H1 (cell line): ENCODE measurements around the gene EFCAB6. TPM values are rescaled to one million over a fixed set of nuclear protein-coding genes. Genes with fewer than 3 reads are reported as not detected.

Experiments
- CTCF ChIA-PET: fragments of 300-600 bp; sonication (Branson Sonifier 250); formaldehyde crosslinking; loops from one replicate; lab custom pipeline; 2021; ENCODE audit not compliant: partially characterized antibody; lab: Charles Lee
- POLR2A ChIA-PET: fragments of 300-600 bp; sonication (Branson Sonifier 250); formaldehyde crosslinking; loops from one replicate; lab custom pipeline; 2021; ENCODE audit warnings: inconsistent platforms; ENCODE audit not compliant: partially characterized antibody; lab: Charles Lee
- DNase-seq, 2 experiments: peaks; one replicate each; pipeline versions ENCODE4 v3.0.0 to v3.0.0-alpha.2; 2010 to 2022; ENCODE audit warnings: low spot score in 2 of 2, low read depth in 1 of 2, mixed read lengths in 1 of 2
- FAIRE-seq: peaks from 2 replicates; lab custom pipeline; 2011; peaks lifted over from hg19 to GRCh38; lab: Jason Lieb, UNC
- H2AFZ ChIP-seq: 2 replicates; pipeline ENCODE4 v1.8.1; 2012; ENCODE audit warnings: low read length, inconsistent platforms
- H2AK5ac ChIP-seq: 2 replicates; pipeline ENCODE4 v1.6.1; 2013; ENCODE audit warnings: low read depth, low read length
- H2BK120ac ChIP-seq: replicated peaks from 2 replicates; pipeline ENCODE3; 2013; ENCODE audit warnings: low read depth, low read length, inconsistent platforms
- H2BK12ac ChIP-seq: 2 replicates; pipeline ENCODE4 v1.6.1; 2013; ENCODE audit warnings: low read depth, low read length
- H2BK15ac ChIP-seq: 2 replicates; pipeline ENCODE4 v1.6.1; 2013; ENCODE audit warnings: low read length
- H2BK20ac ChIP-seq: 2 replicates; pipeline ENCODE4 v1.6.1; 2013; ENCODE audit warnings: low read length
- H2BK5ac ChIP-seq: 2 replicates; pipeline ENCODE4 v1.6.1; 2013; ENCODE audit warnings: low read depth, low read length
- H3K14ac ChIP-seq: 2 replicates; pipeline ENCODE4 v1.6.1; 2013; ENCODE audit warnings: inconsistent platforms; ENCODE audit not compliant: insufficient read length
- H3K18ac ChIP-seq: 2 replicates; pipeline ENCODE4 v1.6.1; 2013; ENCODE audit warnings: low read length; ENCODE audit errors: extremely low read depth
- H3K23ac ChIP-seq: 2 replicates; pipeline ENCODE4 v1.6.1; 2013; ENCODE audit warnings: inconsistent platforms; ENCODE audit not compliant: insufficient read length
- H3K23me2 ChIP-seq: 2 replicates; pipeline ENCODE4 v1.6.1; 2013; ENCODE audit warnings: low read depth, low read length
- H3K27ac ChIP-seq: 2 replicates; pipeline ENCODE4 v1.6.1; 2011; ENCODE audit warnings: low read depth, low read length, inconsistent platforms
- H3K27me3 ChIP-seq, 4 experiments: replicated peaks in 1 of 4; 1 replicate in 1 of 4; 2 replicates in 3 of 4; pipeline versions ENCODE4 v1.6.1 to v1.8.1; 2011 to 2013; ENCODE audit warnings: low read length in 3 of 4, mild to moderate bottlenecking in 3 of 4, inconsistent platforms in 2 of 4, mixed read lengths in 2 of 4, moderate library complexity in 1 of 4; ENCODE audit not compliant: control insufficient read depth in 3 of 4, insufficient read depth in 3 of 4; ENCODE audit errors: extremely low read depth in 1 of 4
- H3K36me3 ChIP-seq, 4 experiments: 2 replicates each; pipeline versions ENCODE4 v1.6.1 to v1.8.1; 2011 to 2013; ENCODE audit warnings: mild to moderate bottlenecking in 4 of 4, low read length in 3 of 4, moderate library complexity in 2 of 4, control low read depth in 1 of 4, inconsistent platforms in 1 of 4; ENCODE audit not compliant: insufficient read depth in 4 of 4, control insufficient read depth in 2 of 4
- H3K4ac ChIP-seq: replicated peaks from 2 replicates; pipeline ENCODE3; 2013; ENCODE audit warnings: low read length, low read depth, mixed read lengths, inconsistent platforms; ENCODE audit not compliant: insufficient read length
- H3K4me1 ChIP-seq, 4 experiments: replicated peaks in 1 of 4; 1 replicate in 1 of 4; 2 replicates in 3 of 4; pipeline versions ENCODE4 v1.6.1 to v1.8.1; 2011 to 2013; ENCODE audit warnings: low read length in 3 of 4, inconsistent platforms in 2 of 4, mixed read lengths in 1 of 4; ENCODE audit not compliant: insufficient read depth in 4 of 4, control insufficient read depth in 3 of 4
- H3K4me2 ChIP-seq, 2 experiments: 2 replicates each; pipeline versions ENCODE4 v1.6.1 to v1.8.1; 2011 to 2013; ENCODE audit warnings: low read depth in 2 of 2, low read length in 2 of 2, control low read depth in 1 of 2, inconsistent platforms in 1 of 2, mild to moderate bottlenecking in 1 of 2; ENCODE audit not compliant: insufficient read depth in 1 of 2
- H3K4me3 ChIP-seq, 4 experiments: fragments of 200-600, 300-600 bp in 1 of 4; sonication (generic), shearing (Covaris generic), sonication (Bioruptor Twin) in 1 of 4; 2 replicates each; pipeline versions ENCODE4 v1.5.1 to v1.8.1; 2011 to 2016; ENCODE audit warnings: low read length in 4 of 4, low read depth in 3 of 4, control low read depth in 2 of 4, inconsistent platforms in 2 of 4, mild to moderate bottlenecking in 2 of 4, mixed read lengths in 1 of 4, moderate library complexity in 1 of 4; ENCODE audit not compliant: insufficient read depth in 2 of 4; ENCODE audit errors: extremely low read depth in 1 of 4
- H3K56ac ChIP-seq: replicated peaks from 2 replicates; pipeline ENCODE3; 2013; ENCODE audit warnings: low read depth, mild to moderate bottlenecking, mixed read lengths, low read length, inconsistent platforms; ENCODE audit not compliant: insufficient read length
- H3K79me1 ChIP-seq: 2 replicates; pipeline ENCODE4 v1.6.1; 2013; ENCODE audit warnings: low read depth, low read length, control low read depth
- H3K79me2 ChIP-seq, 2 experiments: 2 replicates each; pipeline versions ENCODE4 v1.6.1 to v1.8.1; 2012 to 2013; ENCODE audit warnings: low read length in 2 of 2, mild to moderate bottlenecking in 2 of 2, inconsistent platforms in 1 of 2; ENCODE audit not compliant: insufficient read depth in 2 of 2, control insufficient read depth in 1 of 2
- H3K9ac ChIP-seq, 4 experiments: replicated peaks in 1 of 4; 1 replicate in 1 of 4; 2 replicates in 3 of 4; pipeline versions ENCODE4 v1.6.1 to v1.8.1; 2011 to 2013; ENCODE audit warnings: low read depth in 3 of 4, low read length in 3 of 4, control low read depth in 2 of 4, mild to moderate bottlenecking in 2 of 4, moderate library complexity in 2 of 4, inconsistent platforms in 1 of 4; ENCODE audit errors: extremely low read depth in 1 of 4
- H3K9me3 ChIP-seq, 2 experiments: 2 replicates each; pipeline versions ENCODE4 v1.6.1 to v1.8.1; 2012 to 2013; ENCODE audit warnings: mild to moderate bottlenecking in 2 of 2, moderate library complexity in 2 of 2, control low read depth in 1 of 2, inconsistent platforms in 1 of 2, low read depth in 1 of 2, low read length in 1 of 2, mixed read lengths in 1 of 2; ENCODE audit not compliant: insufficient read depth in 2 of 2
- H4K20me1 ChIP-seq, 2 experiments: replicated peaks in 1 of 2; 2 replicates each; pipeline versions ENCODE3 to v1.8.1; 2011 to 2013; ENCODE audit warnings: inconsistent platforms in 2 of 2, low read length in 2 of 2, mild to moderate bottlenecking in 1 of 2; ENCODE audit not compliant: insufficient read depth in 2 of 2, control insufficient read depth in 1 of 2
- H4K5ac ChIP-seq: 2 replicates; pipeline ENCODE4 v1.6.1; 2013; ENCODE audit warnings: low read length, low read depth, mixed read lengths, inconsistent platforms; ENCODE audit not compliant: insufficient read length
- H4K8ac ChIP-seq: 2 replicates; pipeline ENCODE4 v1.8.0; 2013; ENCODE audit warnings: mild to moderate bottlenecking, moderate library complexity, low read length, inconsistent platforms; ENCODE audit not compliant: insufficient read depth; ENCODE audit errors: extremely low read depth
- H4K91ac ChIP-seq: replicated peaks from 2 replicates; pipeline ENCODE3; 2013; ENCODE audit warnings: low read length, mixed read lengths, inconsistent platforms; ENCODE audit not compliant: insufficient read length
- GTF2F1 ChIP-seq: IDR thresholded peaks from 2 replicates; pipeline ENCODE4 v1.6.1; 2012; ENCODE audit warnings: low read depth, low read length, improper control_type of control experiment, borderline replicate concordance
- RFX5 ChIP-seq: IDR thresholded peaks from 2 replicates; pipeline ENCODE4 v1.6.1; 2011; ENCODE audit warnings: low read depth, low read length, improper control_type of control experiment, borderline replicate concordance
- RXRA ChIP-seq: IDR thresholded peaks from 2 replicates; pipeline ENCODE4 v1.6.1; 2011; ENCODE audit warnings: low read depth, mild to moderate bottlenecking, low read length, moderate library complexity; ENCODE audit not compliant: insufficient read depth
- WGBS, 2 experiments: shearing (Covaris generic) in 1 of 2; methylation state at CpG; one replicate each; pipeline versions ENCODE4 v1.1.6 to v1.1.7; 2013 to 2015; ENCODE audit warnings: low lambda C conversion rate in 2 of 2, mixed read lengths in 2 of 2, inconsistent platforms in 1 of 2, low coverage in 1 of 2, missing lambda C conversion rate in 1 of 2; ENCODE audit not compliant: insufficient replicate concordance in 2 of 2, insufficient coverage in 1 of 2, insufficient read length in 1 of 2; ENCODE audit errors: extremely low coverage in 1 of 2, missing lambda C conversion rate in 1 of 2; 5-methylcytosine and 5-hydroxymethylcytosine counted together
- polyA plus RNA-seq, 7 experiments: library from polyadenylated mRNA; depleted of rRNA in 3 of 7; stranded (reverse) in 5 of 7; unstranded in 2 of 7; fragments of >200 nt in 5 of 7; fragments of 200-250 nt in 2 of 7; gene quantifications; 1 replicate in 5 of 7; 2 replicates in 1 of 7; 4 replicates in 1 of 7; pipeline versions ENCODE4 v1.2.1 to v1.2.3, GENCODE V29; 2011 to 2013; ENCODE audit warnings: missing spikeins in 2 of 7, mixed read lengths in 2 of 7
- total RNA-seq: library from RNA; stranded (reverse); fragmentation: NEBNext Ultra II Directional; extraction: Animal tissue kit (Norgen Biotek cat#: 25700); gene quantifications from 2 replicates; pipeline ENCODE4 v1.2.1, GENCODE V29; 2021

Gene EFCAB6
- total and polyA plus RNA-seq, 2 of the 8 experiments (the other 6 are each of a cell fraction or from before 2014, with no cell fraction given) = 0.32 to 1.7 TPM

DNA sequence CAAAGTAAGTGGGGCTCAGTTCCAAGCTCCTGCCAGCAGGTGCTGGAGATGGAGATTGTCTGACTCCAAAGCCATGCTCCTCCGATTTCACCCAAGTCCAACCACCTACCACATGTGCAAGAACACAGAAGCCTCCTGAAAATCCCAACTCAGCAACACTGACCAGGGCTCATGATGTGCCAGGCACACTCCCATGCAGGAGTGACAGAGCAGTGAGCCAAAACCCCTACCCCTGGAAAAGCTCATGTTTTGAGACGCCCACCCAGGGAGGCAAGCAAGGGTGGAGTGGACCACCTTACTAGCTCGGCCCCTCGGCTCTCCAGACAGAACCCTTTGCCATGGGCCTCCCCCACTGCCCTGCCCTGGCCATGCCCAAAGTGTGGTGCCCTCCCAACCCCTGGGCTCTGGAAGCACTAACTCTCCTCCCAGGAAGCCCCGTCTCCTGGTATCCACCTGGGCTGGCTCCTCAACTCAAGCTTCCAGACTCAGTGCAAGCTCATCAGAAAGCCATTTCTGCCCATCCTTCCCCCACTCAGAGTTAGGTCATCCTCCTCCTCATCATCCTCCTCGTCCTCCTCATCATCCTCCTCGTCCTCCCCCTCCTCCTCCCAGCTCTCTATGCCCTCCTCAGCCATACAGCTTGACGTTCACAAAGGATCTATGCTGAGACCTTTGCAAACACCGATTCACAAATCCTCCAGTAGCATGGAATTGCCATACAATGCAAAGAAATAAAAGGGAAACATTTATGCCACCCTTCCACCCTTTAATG is 245.4 kb downstream of the EFCAB6 start:
- Histone ChIP-seq H3K23me2 (no peaks in the 10 kb centered on the region), H3K4me3 (no peak overlapping the region), H4K5ac (no peak overlapping the region), H3K79me2 (no peaks in the 10 kb centered on the region), H3K36me3 (no peaks in the 10 kb centered on the region), H3K14ac (no peak overlapping the region), H2AK5ac (no peak overlapping the region), H2BK5ac (no peak overlapping the region), H3K23ac (no peak overlapping the region), H2AFZ (no peak overlapping the region)
- WGBS, 2 experiments = 87 to 100% methylated on average over 2 to 9 of the region's 9 CpGs
- POLR2A ChIA-PET = interaction anchor here (1.1 kb wide), 1 partner anchor 10 kb away, joined by 3 read pairs; no protein-coding TSS in a partner anchor
- TF ChIP-seq GTF2F1 (no peak), RXRA (no peak), RFX5 (no peak)
- TF ChIP-seq, all 59 proteins: peak for 0
- H4K8ac ChIP-seq = peak overlapping the region; percentile 14; the same call in 1 of the 2 replicates
- no peaks in the 10 kb centered on the region for H3K79me1 ChIP-seq
- H2BK12ac ChIP-seq = no peak overlapping the region
- H3K4me2 ChIP-seq = no peak overlapping the region
- no peaks in the 10 kb centered on the region for H4K20me1 ChIP-seq
- H3K18ac ChIP-seq = no peak overlapping the region
- H3K27me3 ChIP-seq = no peaks in the 10 kb centered on the region; a peak in 1 of 7 replicates
- CTCF ChIA-PET = interaction anchor here (0.6 to 2.5 kb wide), 7 partner anchors 11 to 216 kb away, joined by 3 to 8 read pairs (median 4); no protein-coding TSS in a partner anchor
- H3K9ac ChIP-seq = no peak overlapping the region
- peak overlapping the region; percentile 64 for H4K91ac ChIP-seq
- FAIRE-seq = no peak
- no peak overlapping the region for H3K27ac ChIP-seq
- no peak overlapping the region for H3K4ac ChIP-seq
- H3K9me3 ChIP-seq = no peaks in the 10 kb centered on the region; a peak in 1 of 4 replicates
- peaks cover 2 to 13% (median 8%) of the 10 kb centered on the region in 4 experiments for H3K4me1 ChIP-seq
- H3K56ac ChIP-seq = no peak overlapping the region
- DNase-seq = no peak
- no peak overlapping the region for H2BK20ac ChIP-seq
- H2BK15ac ChIP-seq = no peak overlapping the region; the same call in 1 of the 2 replicates
- H2BK120ac ChIP-seq = no peak overlapping the region
